Lower leg skin (tissue), 3 donors: Measurements from ENCODE around the gene P4HA3.

Source experiments
- CTCF ChIP-seq, 3 donors: fragments of 450-650 bp; IDR thresholded peaks; one replicate each; pipeline ENCODE4 v1.5.1; 2016; ENCODE audit warnings: antibody characterized with exemption in 3 of 3, mild to moderate bottlenecking in 3 of 3, moderate library complexity in 2 of 3
- POLR2A ChIP-seq, 2 donors: fragments of 450-650 bp; IDR thresholded peaks; one replicate each; pipeline ENCODE4 v1.6.1; 2016 to 2017; ENCODE audit warnings: antibody characterized with exemption in 2 of 2, mild to moderate bottlenecking in 1 of 2, moderate library complexity in 1 of 2

DNA sequence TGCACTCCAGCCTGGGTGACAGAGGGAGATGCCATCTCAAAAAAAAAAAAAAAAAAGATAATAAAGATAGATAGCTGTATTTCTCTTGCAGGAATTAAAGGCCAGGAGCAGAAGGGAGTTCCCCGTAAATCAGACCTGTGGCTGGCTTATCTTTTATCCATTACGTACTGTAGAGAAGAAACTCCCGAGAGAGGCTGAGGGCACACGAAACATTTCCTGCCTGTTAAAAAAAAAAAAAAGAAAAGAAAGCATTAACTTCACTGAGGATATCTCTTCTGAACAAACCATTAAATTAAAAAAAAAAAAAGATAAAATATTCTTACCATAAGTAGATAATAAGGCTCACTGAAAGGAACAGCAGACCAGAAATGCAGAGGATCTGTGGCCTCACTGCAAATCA, 22.5 kb downstream of the P4HA3 start:
- TF ChIP-seq CTCF (IDR thresholded peaks at IDR 0.05) (no peak), POLR2A (IDR thresholded peaks at IDR 0.05) (no peak)
